Measurements from ENCODE around the gene FXYD7.
"Not testable (repeated sequence)": the region's sequence is repeated elsewhere in the genome, so short reads cannot be mapped to it uniquely, and the experiment has no call there.

- TF ChIP-seq SUZ12 (IDR thresholded peaks at IDR 0.05; ENCODE audit: extremely low read depth, insufficient read depth, insufficient read length); ZNF274 (IDR thresholded peaks at IDR 0.05; ENCODE audit: low read depth, low read length); YY1 (IDR thresholded peaks at IDR 0.05; ENCODE audit: insufficient read depth, insufficient read length): not testable (repeated sequence)
Measured at GRCh38 chr19:35103614-35104013, 39.4 kb upstream of the FXYD7 start.
